HEK293 (cell line): ENCODE measurements around the gene FOXN4.

Experiments
- CTCF ChIA-PET: fragments of 350-600 bp; formaldehyde crosslinking; extraction: SDS; loops from one replicate; lab custom pipeline; 2021; ENCODE audit warnings: antibody characterized with exemption; lab: Yijun Ruan, JAX
- POLR2A ChIA-PET: fragments of 300-600 bp; formaldehyde crosslinking; extraction: SDS; loops from one replicate; lab custom pipeline; 2020; ENCODE audit warnings: antibody characterized with exemption, inconsistent platforms; lab: Yijun Ruan, JAX
- H3K27ac ChIP-seq: fragments of 200-500 bp; sonication (Bioruptor generic); 2 replicates; pipeline ENCODE4 v1.5.1; 2014; ENCODE audit warnings: low read depth, low read length, control low read depth, inconsistent platforms; ENCODE audit errors: extremely low read depth
- H3K36me3 ChIP-seq, 2 experiments: fragments of 200-500 bp in 1 of 2; sonication (Bioruptor generic) in 1 of 2; 1 replicate in 1 of 2; 2 replicates in 1 of 2; pipeline ENCODE4 v1.5.1; 2014 to 2017; ENCODE audit warnings: inconsistent platforms in 2 of 2, low read length in 2 of 2; ENCODE audit not compliant: control insufficient read depth in 2 of 2, insufficient read depth in 1 of 2
- H3K4me1 ChIP-seq: fragments of 200-500 bp; sonication (Bioruptor generic); 2 replicates; pipeline ENCODE4 v1.5.1; 2014; ENCODE audit warnings: mild to moderate bottlenecking, low read length, inconsistent platforms; ENCODE audit not compliant: control insufficient read depth, insufficient read depth
- H3K4me3 ChIP-seq: 2 replicates; pipeline ENCODE4 v1.5.1; 2011; ENCODE audit warnings: low read depth, mild to moderate bottlenecking, control low read depth, low read length, moderate library complexity
- H3K9me3 ChIP-seq: fragments of 200-500 bp; sonication (Bioruptor generic); 2 replicates; pipeline ENCODE4 v1.5.1; 2014; ENCODE audit warnings: low read depth, low read length, inconsistent platforms; ENCODE audit not compliant: control insufficient read depth, insufficient read depth
- ATF2 ChIP-seq: fragments of 450-650 bp; formaldehyde crosslinking; IDR thresholded peaks from 2 replicates; pipeline ENCODE4 v1.5.1; 2016; ENCODE audit warnings: missing biosample characterization, missing genetic modification characterization, low read depth
- BCL6B ChIP-seq: fragments of 450-650 bp; formaldehyde crosslinking; IDR thresholded peaks from 2 replicates; pipeline ENCODE4 v1.5.1; 2017; ENCODE audit warnings: missing biosample characterization, missing genetic modification characterization
- ELK4 ChIP-seq: IDR thresholded peaks from 2 replicates; pipeline ENCODE4 v1.6.1; 2011; ENCODE audit warnings: mild to moderate bottlenecking, low read depth, low read length, borderline replicate concordance
- KLF1 ChIP-seq: fragments of 450-650 bp; formaldehyde crosslinking; IDR thresholded peaks from 2 replicates; pipeline ENCODE4 v1.5.1; 2016; ENCODE audit warnings: missing biosample characterization, missing genetic modification characterization
- SETDB1 ChIP-seq: IDR thresholded peaks from one replicate; pipeline ENCODE4 v1.6.1; 2017; ENCODE audit warnings: mild to moderate bottlenecking, low read length, moderate library complexity, mixed read lengths; ENCODE audit not compliant: insufficient read length
- TCF7L2 ChIP-seq: IDR thresholded peaks from 2 replicates; pipeline ENCODE4 v1.6.1; 2011; ENCODE audit warnings: low read depth, mild to moderate bottlenecking, inconsistent platforms, low read length, moderate library complexity, borderline replicate concordance
- ZBTB1 ChIP-seq: fragments of 450-650 bp; formaldehyde crosslinking; IDR thresholded peaks from 2 replicates; pipeline ENCODE4 v1.5.1; 2016; ENCODE audit warnings: missing biosample characterization, missing genetic modification characterization
- ZBTB17 ChIP-seq: fragments of 450-650 bp; formaldehyde crosslinking; IDR thresholded peaks from 2 replicates; pipeline ENCODE4 v1.5.1; 2016; ENCODE audit warnings: missing biosample characterization, missing genetic modification characterization
- ZFHX2 ChIP-seq: fragments of 450-650 bp; formaldehyde crosslinking; conservative IDR thresholded peaks from 2 replicates; pipeline ENCODE4 v1.5.1; 2016; ENCODE audit warnings: missing biosample characterization, missing genetic modification characterization
- ZIC2 ChIP-seq: fragments of 450-650 bp; formaldehyde crosslinking; IDR thresholded peaks from 2 replicates; pipeline ENCODE4 v1.5.1; 2016; ENCODE audit warnings: missing biosample characterization, missing genetic modification characterization
- ZNF354C ChIP-seq: fragments of 450-650 bp; formaldehyde crosslinking; IDR thresholded peaks from 2 replicates; pipeline ENCODE4 v1.5.1; 2016; ENCODE audit warnings: missing biosample characterization, missing genetic modification characterization, low read depth, borderline replicate concordance
- ZNF600 ChIP-seq: fragments of 450-650 bp; formaldehyde crosslinking; IDR thresholded peaks from 2 replicates; pipeline ENCODE4 v1.5.1; 2016; ENCODE audit warnings: missing biosample characterization, missing genetic modification characterization
- ZNF623 ChIP-seq: fragments of 450-650 bp; formaldehyde crosslinking; IDR thresholded peaks from 2 replicates; pipeline ENCODE4 v1.5.1; 2016; ENCODE audit warnings: missing biosample characterization, missing genetic modification characterization
- ZNF677 ChIP-seq: fragments of 450-650 bp; IDR thresholded peaks from 2 replicates; pipeline ENCODE4 v1.5.0; 2018; ENCODE audit warnings: missing biosample characterization, mild to moderate bottlenecking, missing genetic modification characterization, moderate library complexity
- ZNF692 ChIP-seq: fragments of 450-650 bp; formaldehyde crosslinking; IDR thresholded peaks from 2 replicates; pipeline ENCODE4 v1.5.1; 2016; ENCODE audit warnings: missing biosample characterization, missing genetic modification characterization
- ZNF791 ChIP-seq: fragments of 450-650 bp; formaldehyde crosslinking; IDR thresholded peaks from 2 replicates; pipeline ENCODE4 v1.5.1; 2016; ENCODE audit warnings: missing biosample characterization, missing genetic modification characterization
- ZSCAN18 ChIP-seq: fragments of 450-650 bp; formaldehyde crosslinking; IDR thresholded peaks from 2 replicates; pipeline ENCODE4 v1.5.1; 2016; ENCODE audit warnings: missing biosample characterization, missing genetic modification characterization
- TF ChIP-seq, protein P1 (sequence below): fragments of 450-650 bp; formaldehyde crosslinking; IDR thresholded peaks from 2 replicates; pipeline ENCODE4 v1.5.1; 2016; ENCODE audit warnings: missing biosample characterization, missing genetic modification characterization, borderline replicate concordance
- TF ChIP-seq, protein P2 (sequence below): fragments of 450-650 bp; formaldehyde crosslinking; IDR thresholded peaks from 2 replicates; pipeline ENCODE4 v1.5.0; 2017; ENCODE audit warnings: missing biosample characterization, missing genetic modification characterization, borderline replicate concordance

The FOXN4 gene

DNA sequence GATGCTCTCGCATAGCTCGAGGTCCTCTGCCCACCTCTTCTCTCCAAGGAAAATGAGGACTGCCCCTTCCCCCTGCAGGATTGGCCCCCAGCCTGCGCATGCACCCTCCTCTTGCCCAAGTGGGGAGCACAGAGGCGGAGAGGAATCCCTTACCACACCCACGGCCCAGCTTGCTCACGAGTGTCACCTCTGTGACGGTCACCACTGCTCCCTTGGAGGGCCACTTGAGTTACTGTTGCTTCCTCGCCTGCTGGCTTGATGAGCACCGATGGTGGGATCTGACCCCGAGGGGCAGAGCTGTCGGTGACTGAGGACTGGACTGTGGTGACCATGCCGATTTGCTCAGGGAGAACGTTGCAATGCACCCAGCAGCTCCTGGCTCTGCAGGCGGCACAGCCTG is 41.7 kb downstream of the FOXN4 start:
- no peak overlapping the region for H3K4me3 ChIP-seq
- peaks cover 0 to 19% of the 10 kb centered on the region in 2 experiments; a peak in 2 of 3 replicates for H3K36me3 ChIP-seq
- ChIA-PET POLR2A (interaction anchor here (1.5 kb wide), 1 partner anchor 11 kb away, joined by 3 read pairs; no protein-coding TSS in a partner anchor), CTCF (interaction anchor here (0.7 to 6.0 kb wide), 4 partner anchors 88 to 318 kb away, joined by 3 to 93 read pairs (median 4); no protein-coding TSS in a partner anchor)
- H3K4me1 ChIP-seq: no peaks in the 10 kb centered on the region
- TF ChIP-seq ZIC2 (tag by site-specific recombination) (0 out of 2 replicates have a peak, but pooled peaks have one; percentile 7), ZFHX2 (tag by site-specific recombination) (0 out of 2 replicates have a peak, but pooled peaks have one; percentile 10), ZNF623 (no peak), SETDB1 (no peak)
- no peak overlapping the region for H3K27ac ChIP-seq
- H3K9me3 ChIP-seq: no peaks in the 10 kb centered on the region

DNA sequence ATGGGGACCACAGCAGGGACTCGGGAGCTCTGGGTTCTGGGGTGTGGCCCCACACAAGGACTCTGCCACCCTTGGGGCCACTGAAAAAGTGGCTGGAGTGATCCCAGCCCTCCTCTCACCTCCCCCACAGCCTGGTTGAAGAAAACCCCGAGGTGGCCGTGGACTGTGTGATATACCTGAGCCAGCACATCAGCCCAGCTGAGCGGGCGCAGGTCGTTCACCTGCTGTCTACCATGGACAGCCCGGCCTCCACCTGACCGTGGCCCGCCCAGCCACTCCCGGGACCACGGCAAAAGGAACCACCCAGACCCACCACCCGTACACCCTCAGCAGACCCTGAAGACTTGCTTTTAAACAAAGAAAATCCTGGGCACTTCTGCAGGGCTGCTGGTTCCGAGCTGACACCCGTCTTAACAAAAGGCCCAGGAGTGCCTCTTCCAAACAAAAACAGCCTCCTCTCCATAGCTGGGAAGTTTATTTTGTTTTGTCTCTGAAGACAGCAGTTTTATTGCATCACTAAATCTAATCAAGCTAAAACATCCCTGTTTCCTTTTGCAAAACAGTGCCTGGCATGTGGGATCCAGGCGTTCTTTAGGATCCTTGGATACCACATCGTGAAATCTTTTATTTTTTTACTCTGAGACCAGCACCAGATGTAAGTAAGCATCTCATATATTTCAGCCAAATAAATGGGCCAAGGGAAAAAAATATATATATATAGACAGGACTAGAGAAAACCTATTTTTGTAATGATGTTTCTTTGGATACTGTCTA is 42.8 kb downstream of the FOXN4 start:
- H3K4me3 ChIP-seq: no peak overlapping the region
- CTCF ChIA-PET: interaction anchor here (0.7 to 6.0 kb wide), 4 partner anchors 33 to 122 kb away, joined by 3 to 93 read pairs (median 29); no protein-coding TSS in a partner anchor
- H3K9me3 ChIP-seq: no peaks in the 10 kb centered on the region
- no peak overlapping the region for H3K27ac ChIP-seq
- TF ChIP-seq ZNF791 (tag by site-specific recombination): no peak
- no peak for TF ChIP-seq KLF1 (tag by site-specific recombination)
- no peak for TF ChIP-seq ZNF677 (tag by site-specific recombination)
- no peak for TF ChIP-seq BCL6B (tag by site-specific recombination)
- TF ChIP-seq ZSCAN18: no peak
- TF ChIP-seq ZNF692 (tag by site-specific recombination): no peak
- no peak for TF ChIP-seq ZNF354C (tag by site-specific recombination)
- TF ChIP-seq, protein P1, sequence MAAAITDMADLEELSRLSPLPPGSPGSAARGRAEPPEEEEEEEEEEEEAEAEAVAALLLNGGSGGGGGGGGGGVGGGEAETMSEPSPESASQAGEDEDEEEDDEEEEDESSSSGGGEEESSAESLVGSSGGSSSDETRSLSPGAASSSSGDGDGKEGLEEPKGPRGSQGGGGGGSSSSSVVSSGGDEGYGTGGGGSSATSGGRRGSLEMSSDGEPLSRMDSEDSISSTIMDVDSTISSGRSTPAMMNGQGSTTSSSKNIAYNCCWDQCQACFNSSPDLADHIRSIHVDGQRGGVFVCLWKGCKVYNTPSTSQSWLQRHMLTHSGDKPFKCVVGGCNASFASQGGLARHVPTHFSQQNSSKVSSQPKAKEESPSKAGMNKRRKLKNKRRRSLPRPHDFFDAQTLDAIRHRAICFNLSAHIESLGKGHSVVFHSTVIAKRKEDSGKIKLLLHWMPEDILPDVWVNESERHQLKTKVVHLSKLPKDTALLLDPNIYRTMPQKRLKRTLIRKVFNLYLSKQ: no peak
- TF ChIP-seq ZBTB17: no peak
- TF ChIP-seq ATF2 (tag by site-specific recombination): no peak
- TF ChIP-seq, protein P2, sequence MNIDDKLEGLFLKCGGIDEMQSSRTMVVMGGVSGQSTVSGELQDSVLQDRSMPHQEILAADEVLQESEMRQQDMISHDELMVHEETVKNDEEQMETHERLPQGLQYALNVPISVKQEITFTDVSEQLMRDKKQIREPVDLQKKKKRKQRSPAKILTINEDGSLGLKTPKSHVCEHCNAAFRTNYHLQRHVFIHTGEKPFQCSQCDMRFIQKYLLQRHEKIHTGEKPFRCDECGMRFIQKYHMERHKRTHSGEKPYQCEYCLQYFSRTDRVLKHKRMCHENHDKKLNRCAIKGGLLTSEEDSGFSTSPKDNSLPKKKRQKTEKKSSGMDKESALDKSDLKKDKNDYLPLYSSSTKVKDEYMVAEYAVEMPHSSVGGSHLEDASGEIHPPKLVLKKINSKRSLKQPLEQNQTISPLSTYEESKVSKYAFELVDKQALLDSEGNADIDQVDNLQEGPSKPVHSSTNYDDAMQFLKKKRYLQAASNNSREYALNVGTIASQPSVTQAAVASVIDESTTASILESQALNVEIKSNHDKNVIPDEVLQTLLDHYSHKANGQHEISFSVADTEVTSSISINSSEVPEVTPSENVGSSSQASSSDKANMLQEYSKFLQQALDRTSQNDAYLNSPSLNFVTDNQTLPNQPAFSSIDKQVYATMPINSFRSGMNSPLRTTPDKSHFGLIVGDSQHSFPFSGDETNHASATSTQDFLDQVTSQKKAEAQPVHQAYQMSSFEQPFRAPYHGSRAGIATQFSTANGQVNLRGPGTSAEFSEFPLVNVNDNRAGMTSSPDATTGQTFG (tag by site-specific recombination): no peak
- TF ChIP-seq TCF7L2: no peak
- TF ChIP-seq ZBTB1 (tag by site-specific recombination): no peak
- TF ChIP-seq ZNF600 (tag by site-specific recombination): no peak
- TF ChIP-seq ELK4: no peak
- POLR2A ChIA-PET: no interaction called here
- H3K36me3 ChIP-seq: peaks cover 0 to 19% of the 10 kb centered on the region in 2 experiments; a peak in 2 of 3 replicates
- H3K4me1 ChIP-seq: no peaks in the 10 kb centered on the region
